AG04449 (cell line): Measurements from ENCODE around the gene PGM3.

Experiments used
- CTCF ChIA-PET: fragments of 350-600 bp; formaldehyde crosslinking; extraction: SDS; loops from one replicate; lab custom pipeline; 2021; ENCODE audit warnings: antibody characterized with exemption; lab: Yijun Ruan, JAX
- POLR2A ChIA-PET: fragments of 400-600, 350-600 bp; formaldehyde crosslinking; extraction: SDS; loops from one replicate; lab custom pipeline; 2020; ENCODE audit warnings: antibody characterized with exemption, inconsistent platforms; lab: Yijun Ruan, JAX
- DNase-seq: peaks from one replicate; pipeline ENCODE4 v3.0.0-alpha.2; 2010; ENCODE audit warnings: low read depth, low spot score
- H3K4me3 ChIP-seq: 2 replicates; pipeline ENCODE4 v1.5.1; 2011; ENCODE audit warnings: low read depth, mild to moderate bottlenecking, control low read depth, low read length
- CTCF ChIP-seq: IDR thresholded peaks from one replicate; pipeline ENCODE4 v1.5.1; 2011; ENCODE audit warnings: mild to moderate bottlenecking, moderate library complexity, low read length, control low read depth, inconsistent platforms; ENCODE audit not compliant: insufficient read depth; ENCODE audit errors: missing control alignments

The PGM3 gene

GRCh38 chr6:83188501-83188900 lies 4.6 kb downstream of the PGM3 start:
- ChIA-PET CTCF (interaction anchor here (1.2 to 9.0 kb wide), 3 partner anchors 29 to 230 kb away, joined by 3 to 111 read pairs (median 4); partner anchors contain the start of genes DOP1A and UBE3D), POLR2A (no interaction called here)
- no peak for DNase-seq
- no peak overlapping the region for H3K4me3 ChIP-seq
- TF ChIP-seq CTCF = no peak

- CTCF ChIA-PET = interaction anchor here (1.1 to 9.0 kb wide), 3 partner anchors 30 to 230 kb away, joined by 3 to 111 read pairs (median 9); partner anchors contain the start of genes DOP1A and UBE3D
Measured at GRCh38 chr6:83185096-83185495, 8.0 kb downstream of the PGM3 start.

GRCh38 chr6:83183082-83183828 lies 9.8 kb downstream of the PGM3 start:
- no peak for TF ChIP-seq CTCF
- H3K4me3 ChIP-seq = no peak overlapping the region
- ChIA-PET POLR2A (interaction anchor here (0.6 to 1.4 kb wide), 5 partner anchors 10 to 290 kb away, joined by 3 to 4 read pairs (median 3); partner anchors contain the start of genes PGM3, RWDD2A and UBE3D), CTCF (interaction anchor here (0.6 to 9.0 kb wide), 5 partner anchors 32 to 327 kb away, joined by 3 to 111 read pairs (median 3); partner anchors contain the start of genes DOP1A and UBE3D)
- DNase-seq = peak; percentile 90

More at GRCh38 chr6:83185096-83185495, 8.0 kb downstream of the PGM3 start:
- no peak for DNase-seq
- POLR2A ChIA-PET = no interaction called here
- no peak overlapping the region for H3K4me3 ChIP-seq
- no peak for TF ChIP-seq CTCF

GRCh38 chr6:83182114-83182513 lies 11.0 kb downstream of the PGM3 start:
- DNase-seq = no peak
- POLR2A ChIA-PET = interaction anchor here (0.6 kb wide), 1 partner anchor 16 kb away, joined by 3 read pairs; no protein-coding TSS in a partner anchor
- CTCF ChIA-PET = interaction anchor here (1.3 to 4.5 kb wide), 2 partner anchors 9 to 116 kb away, joined by 4 to 20 read pairs; partner anchors contain the start of gene UBE3D
- no peak overlapping the region for H3K4me3 ChIP-seq
- no peak for TF ChIP-seq CTCF

- POLR2A ChIA-PET = no interaction called here
- TF ChIP-seq CTCF = no peak
- DNase-seq = no peak
- CTCF ChIA-PET = interaction anchor here (0.6 to 4.5 kb wide), 3 partner anchors 35 to 332 kb away, joined by 3 to 20 read pairs (median 3); partner anchors contain the start of genes PRSS35 and UBE3D
- H3K4me3 ChIP-seq = no peak overlapping the region
Measured at GRCh38 chr6:83180426-83180950, 12.6 kb downstream of the PGM3 start.

- H3K4me3 ChIP-seq = no peak overlapping the region
- CTCF ChIA-PET = interaction anchor here (2.3 to 3.5 kb wide), 2 partner anchors 9 to 110 kb away, joined by 8 to 28 read pairs; partner anchors contain the start of genes DOP1A and UBE3D
- no peak for TF ChIP-seq CTCF
- DNase-seq = no peak
- POLR2A ChIA-PET = no interaction called here
Measured at GRCh38 chr6:83176246-83176645, 16.8 kb downstream of the PGM3 start.
